ENCODE results near the gene GBA2.

DNA sequence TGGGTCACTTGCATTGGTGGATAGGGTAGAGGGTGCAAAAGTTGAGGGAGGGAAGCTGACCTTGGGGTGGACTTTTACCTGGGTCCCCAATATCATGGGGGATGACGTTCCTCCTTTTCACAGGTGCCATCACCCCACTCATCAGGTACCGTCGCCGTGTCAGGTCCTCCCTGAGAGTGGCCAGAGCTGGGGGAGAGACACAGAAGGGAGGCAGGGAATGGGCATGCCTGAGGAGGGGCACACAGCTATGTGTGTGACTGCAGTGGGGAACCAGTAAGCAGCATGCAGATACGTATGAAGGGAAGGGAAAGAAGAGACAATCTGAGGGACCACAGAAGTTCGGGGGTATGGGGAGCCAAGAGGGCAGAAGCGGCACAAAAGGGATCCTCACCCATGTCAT lies 10.1 kb downstream of the GBA2 start:
- TF ChIP-seq, protein P1, sequence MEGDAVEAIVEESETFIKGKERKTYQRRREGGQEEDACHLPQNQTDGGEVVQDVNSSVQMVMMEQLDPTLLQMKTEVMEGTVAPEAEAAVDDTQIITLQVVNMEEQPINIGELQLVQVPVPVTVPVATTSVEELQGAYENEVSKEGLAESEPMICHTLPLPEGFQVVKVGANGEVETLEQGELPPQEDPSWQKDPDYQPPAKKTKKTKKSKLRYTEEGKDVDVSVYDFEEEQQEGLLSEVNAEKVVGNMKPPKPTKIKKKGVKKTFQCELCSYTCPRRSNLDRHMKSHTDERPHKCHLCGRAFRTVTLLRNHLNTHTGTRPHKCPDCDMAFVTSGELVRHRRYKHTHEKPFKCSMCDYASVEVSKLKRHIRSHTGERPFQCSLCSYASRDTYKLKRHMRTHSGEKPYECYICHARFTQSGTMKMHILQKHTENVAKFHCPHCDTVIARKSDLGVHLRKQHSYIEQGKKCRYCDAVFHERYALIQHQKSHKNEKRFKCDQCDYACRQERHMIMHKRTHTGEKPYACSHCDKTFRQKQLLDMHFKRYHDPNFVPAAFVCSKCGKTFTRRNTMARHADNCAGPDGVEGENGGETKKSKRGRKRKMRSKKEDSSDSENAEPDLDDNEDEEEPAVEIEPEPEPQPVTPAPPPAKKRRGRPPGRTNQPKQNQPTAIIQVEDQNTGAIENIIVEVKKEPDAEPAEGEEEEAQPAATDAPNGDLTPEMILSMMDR (IDR thresholded peaks at IDR 0.05): no peak
- no peak for TF ChIP-seq POLR2A (IDR thresholded peaks at IDR 0.05)
